Activated naive CD4-positive, alpha-beta T cell treated with anti-CD3 and anti-CD28 coated beads, Interleukin-2, amount 10 ng/mL, durations not matched to agents 7 days and 5 days (primary cell): ENCODE measurements around the gene TOX2.

Experiments used
- CTCF ChIA-PET: fragments of 350-600 bp; sonication (Branson Sonifier 250); formaldehyde crosslinking; loops from one replicate; lab custom pipeline; 2021; ENCODE audit warnings: antibody characterized with exemption; lab: Charles Lee
- DNase-seq: peaks from one replicate; pipeline ENCODE4 v3.0.0-alpha.2; 2020
- H3K27ac Mint-ChIP-seq: one replicate; pipeline ENCODE4 v1.8.0; 2021; ENCODE audit warnings: mild to moderate bottlenecking, moderate library complexity, mixed read lengths
- H3K27me3 Mint-ChIP-seq: one replicate; pipeline ENCODE4 v1.8.0; 2021; ENCODE audit warnings: mild to moderate bottlenecking, mixed read lengths
- H3K36me3 Mint-ChIP-seq: one replicate; pipeline ENCODE4 v1.8.0; 2021; ENCODE audit warnings: mixed read lengths
- H3K4me1 Mint-ChIP-seq: one replicate; pipeline ENCODE4 v1.8.0; 2021; ENCODE audit warnings: mixed read lengths
- H3K4me3 Mint-ChIP-seq: one replicate; pipeline ENCODE4 v1.8.0; 2021; ENCODE audit warnings: mild to moderate bottlenecking, moderate library complexity, mixed read lengths
- H3K9me3 Mint-ChIP-seq: one replicate; pipeline ENCODE4 v1.8.0; 2021; ENCODE audit warnings: mixed read lengths

TOX2 gene

GRCh38 chr20:44083220-44083933, 168.7 kb downstream of the TOX2 start:
- Mint-ChIP-seq H3K9me3 (no peaks in the 10 kb centered on the region), H3K27ac (no peak overlapping the region), H3K36me3 (no peaks in the 10 kb centered on the region), H3K4me1 (peaks cover 15% of the 10 kb centered on the region), H3K4me3 (no peak overlapping the region), H3K27me3 (peaks cover 29% of the 10 kb centered on the region)
- CTCF ChIA-PET: interaction anchor here (0.6 to 1.7 kb wide), 12 partner anchors 9 to 545 kb away, joined by 3 to 5 read pairs (median 4); no protein-coding TSS in a partner anchor
- no peak for DNase-seq

GRCh38 chr20:44084439-44084838, 169.8 kb downstream of the TOX2 start:
- Mint-ChIP-seq H3K9me3 (no peaks in the 10 kb centered on the region), H3K27me3 (peaks cover 24% of the 10 kb centered on the region), H3K4me3 (no peak overlapping the region), H3K27ac (no peak overlapping the region), H3K4me1 (peaks cover 11% of the 10 kb centered on the region), H3K36me3 (no peaks in the 10 kb centered on the region)
- CTCF ChIA-PET: interaction anchor here (1.0 to 1.7 kb wide), 3 partner anchors 8 to 393 kb away, joined by 4 read pairs; no protein-coding TSS in a partner anchor
- DNase-seq: no peak

DNA sequence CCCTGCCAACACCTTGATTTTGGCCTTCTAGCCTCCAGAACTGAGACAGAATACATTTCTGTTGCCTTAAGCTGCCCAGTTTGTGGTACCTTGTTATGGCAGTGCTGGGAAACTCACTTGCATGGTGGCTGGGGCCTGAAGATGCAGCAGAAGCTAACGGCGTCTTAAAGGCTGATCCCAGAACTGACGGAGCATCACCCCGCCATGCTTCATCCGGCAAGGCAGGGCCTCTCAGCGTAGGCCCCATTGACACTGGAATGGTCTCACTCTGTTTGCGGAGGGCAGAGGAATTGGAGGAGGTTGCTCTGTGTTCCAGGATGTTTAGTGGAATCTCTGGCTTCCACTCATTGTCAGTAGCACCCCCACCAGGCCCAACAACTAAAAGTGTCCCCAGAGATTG, 170.2 kb downstream of the TOX2 start:
- Mint-ChIP-seq H3K4me1 (peaks cover 8% of the 10 kb centered on the region), H3K36me3 (no peaks in the 10 kb centered on the region), H3K27ac (no peak overlapping the region), H3K4me3 (no peak overlapping the region), H3K27me3 (peaks cover 22% of the 10 kb centered on the region), H3K9me3 (no peaks in the 10 kb centered on the region)
- CTCF ChIA-PET: interaction anchor here (1.1 kb wide), 1 partner anchor 393 kb away, joined by 4 read pairs; no protein-coding TSS in a partner anchor
- no peak for DNase-seq

DNA sequence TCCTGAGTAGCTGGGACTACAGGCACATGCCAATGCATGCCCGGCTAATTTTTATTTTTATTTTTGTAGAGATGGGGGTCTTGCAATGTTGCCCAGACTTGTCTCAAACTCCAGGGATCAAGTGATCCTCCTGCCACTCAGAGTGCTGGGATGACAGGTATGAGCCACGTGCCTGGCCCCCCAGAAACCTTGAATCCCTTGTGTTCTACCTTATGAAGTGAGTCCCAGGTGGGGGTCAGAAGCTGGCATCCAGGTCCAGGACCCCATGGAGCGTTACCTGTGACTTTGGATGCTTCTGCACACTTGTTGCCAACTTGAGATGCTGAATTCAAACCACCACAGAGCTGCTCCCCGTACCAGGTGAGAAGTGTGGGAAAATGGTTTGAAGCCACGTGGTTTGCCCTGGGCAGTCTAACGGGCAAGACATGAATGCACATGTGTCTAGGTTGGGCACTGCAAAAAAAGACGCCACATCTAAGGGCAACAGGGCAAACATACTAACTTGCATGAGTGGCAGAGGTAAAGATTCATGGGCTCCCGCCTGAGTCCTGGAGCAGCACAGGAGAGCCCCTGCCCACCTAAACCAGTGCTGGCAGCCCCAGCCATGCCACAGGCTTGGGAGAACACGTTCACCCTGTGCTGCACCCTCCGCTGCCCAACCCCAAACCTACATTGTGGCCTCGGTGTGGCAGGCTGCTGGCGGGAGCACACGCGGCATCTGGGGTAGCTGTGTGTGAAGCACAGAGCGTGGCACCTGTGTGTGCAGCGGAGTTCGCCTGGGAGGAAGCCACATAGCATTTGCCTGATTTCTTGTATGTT, 171.2 kb downstream of the TOX2 start:
- no peak overlapping the region for H3K27ac Mint-ChIP-seq
- H3K27me3 Mint-ChIP-seq: peaks cover 30% of the 10 kb centered on the region
- H3K9me3 Mint-ChIP-seq: no peaks in the 10 kb centered on the region
- H3K36me3 Mint-ChIP-seq: no peaks in the 10 kb centered on the region
- no peak for DNase-seq
- H3K4me3 Mint-ChIP-seq: no peak overlapping the region
- CTCF ChIA-PET: interaction anchor here (1.0 to 1.1 kb wide), 2 partner anchors 31 to 394 kb away, joined by 3 to 4 read pairs; no protein-coding TSS in a partner anchor
- peaks cover under 1% of the 10 kb centered on the region for H3K4me1 Mint-ChIP-seq

GRCh38 chr20:44087051-44087856, 172.6 kb downstream of the TOX2 start:
- no peaks in the 10 kb centered on the region for H3K9me3 Mint-ChIP-seq
- CTCF ChIA-PET: interaction anchor here (1.3 kb wide), 1 partner anchor 337 kb away, joined by 3 read pairs; no protein-coding TSS in a partner anchor
- peaks cover 28% of the 10 kb centered on the region for H3K27me3 Mint-ChIP-seq
- H3K4me1 Mint-ChIP-seq: no peaks in the 10 kb centered on the region
- no peak overlapping the region for H3K27ac Mint-ChIP-seq
- H3K4me3 Mint-ChIP-seq: no peak overlapping the region
- no peaks in the 10 kb centered on the region for H3K36me3 Mint-ChIP-seq
- DNase-seq: no peak

DNA sequence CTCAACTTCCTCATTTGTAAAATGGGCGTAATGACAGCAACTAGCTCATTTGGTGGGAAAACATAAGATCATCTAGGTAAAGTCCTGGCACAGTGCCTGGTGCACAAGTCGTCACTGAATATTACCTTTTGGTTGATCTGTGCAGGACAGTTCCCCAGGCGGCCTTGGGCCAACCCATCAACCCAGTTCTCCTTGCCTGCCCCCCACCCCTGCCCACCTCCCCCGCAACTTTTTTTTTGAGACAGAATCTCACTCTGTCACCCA, 173.1 kb downstream of the TOX2 start:
- Mint-ChIP-seq H3K9me3 (no peaks in the 10 kb centered on the region), H3K4me1 (peaks cover under 1% of the 10 kb centered on the region), H3K4me3 (no peak overlapping the region), H3K27me3 (peaks cover 32% of the 10 kb centered on the region), H3K36me3 (no peaks in the 10 kb centered on the region), H3K27ac (no peak overlapping the region)
- CTCF ChIA-PET: interaction anchor here (1.3 kb wide), 1 partner anchor 338 kb away, joined by 3 read pairs; no protein-coding TSS in a partner anchor
- no peak for DNase-seq

- DNase-seq: no peak
- H3K4me3 Mint-ChIP-seq: no peak overlapping the region
- peaks cover 32% of the 10 kb centered on the region for H3K27me3 Mint-ChIP-seq
- H3K36me3 Mint-ChIP-seq: no peaks in the 10 kb centered on the region
- H3K9me3 Mint-ChIP-seq: no peaks in the 10 kb centered on the region
- peaks cover 3% of the 10 kb centered on the region for H3K4me1 Mint-ChIP-seq
- H3K27ac Mint-ChIP-seq: no peak overlapping the region
- CTCF ChIA-PET: interaction anchor here (0.6 to 4.6 kb wide), 7 partner anchors 8 to 641 kb away, joined by 3 to 26 read pairs (median 3); no protein-coding TSS in a partner anchor
Observed at GRCh38 chr20:44089987-44090674, 175.5 kb downstream of the TOX2 start.

DNA sequence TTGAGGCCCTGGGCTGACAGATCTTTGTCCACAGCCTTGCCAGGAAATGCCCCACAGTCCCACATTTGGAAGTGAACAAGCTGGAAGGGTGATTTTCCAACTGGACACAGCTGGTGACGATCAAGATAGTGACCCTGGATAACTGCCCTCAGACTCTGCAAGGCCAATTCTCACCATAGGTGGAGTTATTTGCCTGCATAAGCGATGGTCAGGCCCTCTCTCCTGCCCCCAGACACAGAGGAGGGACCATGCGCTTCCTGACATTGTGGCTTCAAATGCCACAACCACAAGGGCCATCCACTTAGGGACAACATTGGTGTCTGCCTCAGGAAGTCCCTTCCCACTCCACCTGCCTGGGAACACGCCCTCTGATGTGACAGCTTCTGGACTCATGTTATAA, 176.4 kb downstream of the TOX2 start:
- peaks cover 3% of the 10 kb centered on the region for H3K4me1 Mint-ChIP-seq
- peaks cover 36% of the 10 kb centered on the region for H3K27me3 Mint-ChIP-seq
- H3K9me3 Mint-ChIP-seq: no peaks in the 10 kb centered on the region
- CTCF ChIA-PET: interaction anchor here (1.1 to 4.6 kb wide), 7 partner anchors 7 to 642 kb away, joined by 3 to 26 read pairs (median 4); no protein-coding TSS in a partner anchor
- no peaks in the 10 kb centered on the region for H3K36me3 Mint-ChIP-seq
- H3K4me3 Mint-ChIP-seq: no peak overlapping the region
- DNase-seq: no peak
- no peak overlapping the region for H3K27ac Mint-ChIP-seq

GRCh38 chr20:44092551-44093248, 178.0 kb downstream of the TOX2 start:
- H3K27me3 Mint-ChIP-seq: peaks cover 32% of the 10 kb centered on the region
- H3K27ac Mint-ChIP-seq: no peak overlapping the region
- DNase-seq: peak; percentile 63
- no peaks in the 10 kb centered on the region for H3K9me3 Mint-ChIP-seq
- no peak overlapping the region for H3K4me3 Mint-ChIP-seq
- peaks cover 3% of the 10 kb centered on the region for H3K4me1 Mint-ChIP-seq
- no peaks in the 10 kb centered on the region for H3K36me3 Mint-ChIP-seq
- CTCF ChIA-PET: interaction anchor here (0.9 to 4.6 kb wide), 13 partner anchors 9 to 644 kb away, joined by 3 to 26 read pairs (median 4); no protein-coding TSS in a partner anchor

GRCh38 chr20:44093249-44093582, 178.6 kb downstream of the TOX2 start:
- CTCF ChIA-PET: interaction anchor here (1.6 kb wide), 1 partner anchor 644 kb away, joined by 4 read pairs; no protein-coding TSS in a partner anchor
- no peaks in the 10 kb centered on the region for H3K36me3 Mint-ChIP-seq
- DNase-seq: no peak

GRCh38 chr20:44095831-44096230, 181.2 kb downstream of the TOX2 start:
- Mint-ChIP-seq H3K36me3 (no peaks in the 10 kb centered on the region), H3K4me3 (no peak overlapping the region), H3K27ac (no peak overlapping the region), H3K27me3 (peaks cover 40% of the 10 kb centered on the region), H3K9me3 (no peaks in the 10 kb centered on the region), H3K4me1 (peaks cover 3% of the 10 kb centered on the region)
- CTCF ChIA-PET: interaction anchor here (0.7 to 1.5 kb wide), 3 partner anchors 12 to 558 kb away, joined by 3 to 5 read pairs (median 4); no protein-coding TSS in a partner anchor
- DNase-seq: no peak

More at GRCh38 chr20:44093249-44093582, 178.6 kb downstream of the TOX2 start:
- peaks cover 32% of the 10 kb centered on the region for H3K27me3 Mint-ChIP-seq
- H3K4me1 Mint-ChIP-seq: peaks cover 3% of the 10 kb centered on the region
- no peak overlapping the region for H3K27ac Mint-ChIP-seq
- H3K4me3 Mint-ChIP-seq: no peak overlapping the region
- H3K9me3 Mint-ChIP-seq: no peaks in the 10 kb centered on the region

- no peak overlapping the region for H3K27ac Mint-ChIP-seq
- H3K36me3 Mint-ChIP-seq: no peaks in the 10 kb centered on the region
- H3K4me3 Mint-ChIP-seq: no peak overlapping the region
- no peaks in the 10 kb centered on the region for H3K9me3 Mint-ChIP-seq
- peaks cover 3% of the 10 kb centered on the region for H3K4me1 Mint-ChIP-seq
- peaks cover 40% of the 10 kb centered on the region for H3K27me3 Mint-ChIP-seq
- CTCF ChIA-PET: interaction anchor here (1.0 kb wide), 1 partner anchor 7 kb away, joined by 3 read pairs; no protein-coding TSS in a partner anchor
- DNase-seq: no peak
Observed at GRCh38 chr20:44097521-44098255, 183.0 kb downstream of the TOX2 start.
